ENCODE results near the gene C5orf63.

DNA sequence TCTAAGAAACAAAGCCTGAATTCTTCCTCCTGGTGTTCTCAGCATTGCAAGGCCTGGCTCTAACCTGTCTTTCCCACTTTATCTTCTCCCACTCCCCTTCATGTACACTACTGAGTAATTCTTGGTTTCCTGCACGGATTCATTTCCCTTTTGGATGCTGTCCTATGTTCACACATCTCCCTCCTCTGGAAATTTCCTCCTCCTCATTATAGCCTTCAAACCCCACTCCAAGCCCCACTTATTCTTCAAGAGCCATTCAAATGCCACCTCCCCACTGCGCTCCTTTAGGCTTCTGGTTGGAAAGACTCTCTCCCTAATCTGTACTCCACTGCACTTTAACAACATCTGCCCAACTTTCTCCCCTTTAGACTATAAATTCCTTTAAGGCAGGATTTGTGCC lies 28.2 kb upstream of the C5orf63 start:
- TF ChIP-seq, protein P1, sequence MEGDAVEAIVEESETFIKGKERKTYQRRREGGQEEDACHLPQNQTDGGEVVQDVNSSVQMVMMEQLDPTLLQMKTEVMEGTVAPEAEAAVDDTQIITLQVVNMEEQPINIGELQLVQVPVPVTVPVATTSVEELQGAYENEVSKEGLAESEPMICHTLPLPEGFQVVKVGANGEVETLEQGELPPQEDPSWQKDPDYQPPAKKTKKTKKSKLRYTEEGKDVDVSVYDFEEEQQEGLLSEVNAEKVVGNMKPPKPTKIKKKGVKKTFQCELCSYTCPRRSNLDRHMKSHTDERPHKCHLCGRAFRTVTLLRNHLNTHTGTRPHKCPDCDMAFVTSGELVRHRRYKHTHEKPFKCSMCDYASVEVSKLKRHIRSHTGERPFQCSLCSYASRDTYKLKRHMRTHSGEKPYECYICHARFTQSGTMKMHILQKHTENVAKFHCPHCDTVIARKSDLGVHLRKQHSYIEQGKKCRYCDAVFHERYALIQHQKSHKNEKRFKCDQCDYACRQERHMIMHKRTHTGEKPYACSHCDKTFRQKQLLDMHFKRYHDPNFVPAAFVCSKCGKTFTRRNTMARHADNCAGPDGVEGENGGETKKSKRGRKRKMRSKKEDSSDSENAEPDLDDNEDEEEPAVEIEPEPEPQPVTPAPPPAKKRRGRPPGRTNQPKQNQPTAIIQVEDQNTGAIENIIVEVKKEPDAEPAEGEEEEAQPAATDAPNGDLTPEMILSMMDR (IDR thresholded peaks at IDR 0.05; ENCODE audit: low read length) = no peak
- TF ChIP-seq EZH2 (optimal IDR thresholded peaks at IDR 0.05; ENCODE audit: low read depth, low read length) = no peak
